SU-DHL-6 (cell line): Measurements from ENCODE around the gene PDZK1.

Source experiments
- H2AFZ ChIP-seq: fragments of 200-600 bp; sonication (generic); 2 replicates; pipeline ENCODE4 v1.6.1; 2014; ENCODE audit warnings: low read depth, mild to moderate bottlenecking, moderate library complexity, mixed read lengths, antibody characterized with exemption, low read length; ENCODE audit not compliant: severe bottlenecking
- H3F3A ChIP-seq: fragments of 200-600 bp; shearing (Covaris generic); 2 replicates; pipeline ENCODE4 v1.6.0; 2016; ENCODE audit warnings: antibody characterized with exemption, mild to moderate bottlenecking; ENCODE audit not compliant: insufficient read depth
- H3K27ac ChIP-seq: fragments of 200-600 bp; sonication (generic); 2 replicates; pipeline ENCODE4 v1.5.1; 2016; ENCODE audit warnings: low read depth, mild to moderate bottlenecking, low read length, moderate library complexity, mixed read lengths
- H3K27me3 ChIP-seq: fragments of 200-600 bp; sonication (generic), shearing (Covaris generic); 2 replicates; pipeline ENCODE4 v1.6.0; 2014; ENCODE audit warnings: mild to moderate bottlenecking, low read length
- H3K36me3 ChIP-seq: fragments of 200-600 bp; sonication (generic); 2 replicates; pipeline ENCODE4 v1.6.1; 2014; ENCODE audit warnings: mild to moderate bottlenecking, low read length, mixed read lengths
- H3K4me2 ChIP-seq: fragments of 300-600, 200-600 bp; shearing (Covaris generic), sonication (generic); 2 replicates; pipeline ENCODE4 v1.6.0; 2014; ENCODE audit warnings: low read length, low read depth, mild to moderate bottlenecking; ENCODE audit not compliant: poor library complexity, severe bottlenecking
- H3K4me3 ChIP-seq: fragments of 200-600 bp; sonication (generic); 2 replicates; pipeline ENCODE4 v1.5.1; 2014; ENCODE audit warnings: antibody characterized with exemption, low read length, mild to moderate bottlenecking, mixed read lengths; ENCODE audit not compliant: insufficient read depth, poor library complexity, severe bottlenecking
- H3K79me2 ChIP-seq: fragments of 200-600 bp; sonication (generic); 2 replicates; pipeline ENCODE4 v1.6.1; 2014; ENCODE audit warnings: mild to moderate bottlenecking, low read length, moderate library complexity; ENCODE audit not compliant: insufficient read depth
- H3K9ac ChIP-seq: fragments of 200-600 bp; sonication (generic); 2 replicates; pipeline ENCODE4 v1.7.0; 2014; ENCODE audit warnings: mild to moderate bottlenecking, low read length
- H3K9me2 ChIP-seq: fragments of 200-600 bp; sonication (generic); replicated peaks from 2 replicates; pipeline ENCODE4 v1.6.1; 2014; ENCODE audit warnings: low read length; ENCODE audit not compliant: insufficient read depth
- H3K9me3 ChIP-seq: fragments of 200-600 bp; sonication (generic); 2 replicates; pipeline ENCODE4 v1.6.1; 2014; ENCODE audit warnings: low read length, mixed read lengths; ENCODE audit not compliant: insufficient read depth
- H4K20me1 ChIP-seq: fragments of 200-600 bp; sonication (generic); 2 replicates; pipeline ENCODE4 v1.6.1; 2014; ENCODE audit warnings: low read depth, mild to moderate bottlenecking, antibody characterized with exemption, low read length, moderate library complexity, mixed read lengths
- EZH2phosphoT487 ChIP-seq: fragments of 200-600 bp; sonication (generic), shearing (Covaris generic); conservative IDR thresholded peaks from 2 replicates; pipeline ENCODE4 v1.6.1; 2018; ENCODE audit warnings: mild to moderate bottlenecking, antibody characterized with exemption, low read length, moderate library complexity, mixed read lengths
- TF ChIP-seq, protein P1 (sequence below): fragments of 200-600 bp; sonication (generic); IDR thresholded peaks from one replicate; pipeline ENCODE4 v1.5.1; 2017; ENCODE audit warnings: antibody characterized with exemption, mild to moderate bottlenecking, low read length, moderate library complexity; ENCODE audit not compliant: insufficient read depth, poor library complexity, severe bottlenecking

The PDZK1 gene

DNA sequence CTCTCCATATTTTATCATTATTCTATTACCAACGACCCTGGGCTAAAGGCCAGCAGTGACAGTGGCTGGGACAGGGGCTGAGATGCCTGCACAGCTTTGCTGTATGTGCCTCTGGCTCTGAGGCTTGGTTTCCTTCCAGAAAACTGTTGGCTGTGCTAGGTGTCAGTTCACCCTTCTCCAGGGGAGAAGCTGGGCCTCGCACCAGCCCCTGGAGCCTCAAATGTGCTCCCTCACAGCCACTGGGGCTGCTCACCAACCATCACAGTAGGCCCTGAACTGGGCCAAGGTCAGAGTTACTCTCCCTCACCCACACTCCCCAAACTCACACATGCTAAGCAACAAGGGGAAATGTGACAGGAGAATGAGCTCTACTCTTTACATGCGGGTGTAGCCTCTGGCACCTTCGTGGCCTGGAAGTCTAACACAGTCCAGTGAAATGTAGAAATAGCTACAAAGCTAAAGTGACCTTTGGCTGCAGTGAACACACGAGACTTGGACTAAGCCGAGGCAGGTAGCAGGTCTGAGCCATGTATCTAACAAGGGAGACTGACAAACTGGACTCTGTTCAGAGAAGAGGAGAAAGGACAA, 7.5 kb upstream of the PDZK1 start:
- Histone ChIP-seq H3K79me2 (no peaks in the 10 kb centered on the region), H3K27ac (no peak overlapping the region), H3K9me2 (no peaks in the 10 kb centered on the region), H2AFZ (no peak overlapping the region), H3K27me3 (no peaks in the 10 kb centered on the region), H3F3A (no peaks in the 10 kb centered on the region), H3K9me3 (no peaks in the 10 kb centered on the region), H4K20me1 (no peaks in the 10 kb centered on the region), H3K4me2 (no peak overlapping the region), H3K4me3 (no peak overlapping the region), H3K9ac (no peak overlapping the region), H3K36me3 (no peaks in the 10 kb centered on the region)
- TF ChIP-seq, protein P1, sequence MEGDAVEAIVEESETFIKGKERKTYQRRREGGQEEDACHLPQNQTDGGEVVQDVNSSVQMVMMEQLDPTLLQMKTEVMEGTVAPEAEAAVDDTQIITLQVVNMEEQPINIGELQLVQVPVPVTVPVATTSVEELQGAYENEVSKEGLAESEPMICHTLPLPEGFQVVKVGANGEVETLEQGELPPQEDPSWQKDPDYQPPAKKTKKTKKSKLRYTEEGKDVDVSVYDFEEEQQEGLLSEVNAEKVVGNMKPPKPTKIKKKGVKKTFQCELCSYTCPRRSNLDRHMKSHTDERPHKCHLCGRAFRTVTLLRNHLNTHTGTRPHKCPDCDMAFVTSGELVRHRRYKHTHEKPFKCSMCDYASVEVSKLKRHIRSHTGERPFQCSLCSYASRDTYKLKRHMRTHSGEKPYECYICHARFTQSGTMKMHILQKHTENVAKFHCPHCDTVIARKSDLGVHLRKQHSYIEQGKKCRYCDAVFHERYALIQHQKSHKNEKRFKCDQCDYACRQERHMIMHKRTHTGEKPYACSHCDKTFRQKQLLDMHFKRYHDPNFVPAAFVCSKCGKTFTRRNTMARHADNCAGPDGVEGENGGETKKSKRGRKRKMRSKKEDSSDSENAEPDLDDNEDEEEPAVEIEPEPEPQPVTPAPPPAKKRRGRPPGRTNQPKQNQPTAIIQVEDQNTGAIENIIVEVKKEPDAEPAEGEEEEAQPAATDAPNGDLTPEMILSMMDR = no peak
- TF ChIP-seq EZH2phosphoT487 = no peak

- TF ChIP-seq, protein P1 = no peak
- no peak for TF ChIP-seq EZH2phosphoT487
- H3K9ac ChIP-seq = no peak overlapping the region
These were observed 4.1 kb upstream of the PDZK1 start for GRCh38 chr1:145711213-145711651.

GRCh38 chr1:145710291-145711027, 3.3 kb upstream of the PDZK1 start:
- Histone ChIP-seq H3K9ac (no peak overlapping the region), H3K27me3 (no peaks in the 10 kb centered on the region), H2AFZ (no peak overlapping the region), H3K9me3 (no peaks in the 10 kb centered on the region), H3K36me3 (no peaks in the 10 kb centered on the region), H4K20me1 (no peaks in the 10 kb centered on the region), H3K4me3 (no peak overlapping the region), H3K79me2 (no peaks in the 10 kb centered on the region), H3K27ac (no peak overlapping the region), H3K4me2 (no peak overlapping the region), H3K9me2 (no peaks in the 10 kb centered on the region), H3F3A (no peaks in the 10 kb centered on the region)
- TF ChIP-seq EZH2phosphoT487 = no peak
- TF ChIP-seq, protein P1 = no peak

More at GRCh38 chr1:145711213-145711651, 4.1 kb upstream of the PDZK1 start:
- no peaks in the 10 kb centered on the region for H3K79me2 ChIP-seq
- no peak overlapping the region for H3K4me2 ChIP-seq
- no peak overlapping the region for H3K27ac ChIP-seq
- no peaks in the 10 kb centered on the region for H3K9me3 ChIP-seq
- H3F3A ChIP-seq = no peaks in the 10 kb centered on the region
- no peak overlapping the region for H3K4me3 ChIP-seq
- H3K36me3 ChIP-seq = no peaks in the 10 kb centered on the region
- no peak overlapping the region for H2AFZ ChIP-seq
- H3K27me3 ChIP-seq = no peaks in the 10 kb centered on the region
- H4K20me1 ChIP-seq = no peaks in the 10 kb centered on the region
- H3K9me2 ChIP-seq = no peaks in the 10 kb centered on the region
